ENCODE data around the gene FAM241B. TPM values are rescaled to one million over a fixed set of nuclear protein-coding genes. Genes with fewer than 3 reads are reported as not detected.

Gene FAM241B
- total and polyA plus RNA-seq, 4 experiments from 2014 or later, result 9.4 to 24.9 (median 14.0) TPM

GRCh38 chr10:69653561-69653960 lies 23.5 kb downstream of the FAM241B start:
- Mint-ChIP-seq H3K4me1 (peaks cover 8 to 21% (median 14%) of the 10 kb centered on the region in 4 donors), H3K36me3 (no peaks in the 10 kb centered on the region), H3K27me3 (peaks cover 7 to 9% of the 10 kb centered on the region in 2 donors), H3K9me3 (no peaks in the 10 kb centered on the region), H3K27ac (peak overlapping the region in 1 of 7 donors; percentile 23), H3K4me3 (no peak overlapping the region)
- peaks cover 6% of the 10 kb centered on the region for H3K27me3 ChIP-seq (ENCODE audit: insufficient read depth, low read length)
- intact Hi-C loops (cut with micrococcal nuclease), result no loop called here
- H3K27ac ChIP-seq (ENCODE audit: low read depth, low read length), result no peak overlapping the region
- no peak for DNase-seq
- POLR2A ChIA-PET (ENCODE audit: partially characterized antibody), result no interaction called here
- H3K9me3 ChIP-seq (ENCODE audit: control insufficient read depth in 1 of 2, low read length in 2 of 2), result no peaks in the 10 kb centered on the region
- no peaks in the 10 kb centered on the region for H3K36me3 ChIP-seq (ENCODE audit: insufficient read depth, low read length)
- peaks cover 18% of the 10 kb centered on the region for H3K4me1 ChIP-seq (ENCODE audit: insufficient read depth, low read length)
- H3K4me3 ChIP-seq (ENCODE audit: low read length in 2 of 2), result no peak overlapping the region
- CTCF ChIA-PET (ENCODE audit: partially characterized antibody), result interaction anchor here (1.6 kb wide), 1 partner anchor 62 kb away, joined by 4 read pairs; no protein-coding TSS in a partner anchor

GRCh38 chr10:69655124-69655867 lies 25.2 kb downstream of the FAM241B start:
- no peaks in the 10 kb centered on the region for H3K36me3 Mint-ChIP-seq
- intact Hi-C loops (cut with micrococcal nuclease), result no loop called here
- H3K4me3 Mint-ChIP-seq, result no peak overlapping the region
- Histone ChIP-seq H3K27me3 (ENCODE audit: insufficient read depth, low read length) (peaks cover 9% of the 10 kb centered on the region), H3K9me3 (ENCODE audit: control insufficient read depth in 1 of 2, low read length in 2 of 2) (no peaks in the 10 kb centered on the region), H3K4me1 (ENCODE audit: insufficient read depth, low read length) (peaks cover 17% of the 10 kb centered on the region), H3K36me3 (ENCODE audit: insufficient read depth, low read length) (no peaks in the 10 kb centered on the region), H3K27ac (ENCODE audit: low read depth, low read length) (no peak overlapping the region), H3K4me3 (ENCODE audit: low read length in 2 of 2) (no peak overlapping the region)
- H3K27ac Mint-ChIP-seq, result peak overlapping the region in 1 of 7 donors; percentile 29
- CTCF ChIA-PET (ENCODE audit: partially characterized antibody), result interaction anchor here (1.6 kb wide), 1 partner anchor 11 kb away, joined by 5 read pairs; no protein-coding TSS in a partner anchor
- H3K9me3 Mint-ChIP-seq, result no peaks in the 10 kb centered on the region
- no peak for DNase-seq
- peaks cover 8 to 18% (median 14%) of the 10 kb centered on the region in 4 donors for H3K4me1 Mint-ChIP-seq
- POLR2A ChIA-PET (ENCODE audit: partially characterized antibody), result no interaction called here
- peaks cover 9 to 12% of the 10 kb centered on the region in 2 donors for H3K27me3 Mint-ChIP-seq

- Histone ChIP-seq H3K4me1 (ENCODE audit: insufficient read depth, low read length) (peaks cover 10% of the 10 kb centered on the region), H3K36me3 (ENCODE audit: insufficient read depth, low read length) (no peaks in the 10 kb centered on the region), H3K4me3 (ENCODE audit: low read length in 2 of 2) (no peak overlapping the region), H3K27me3 (ENCODE audit: insufficient read depth, low read length) (peaks cover 9% of the 10 kb centered on the region), H3K27ac (ENCODE audit: low read depth, low read length) (no peak overlapping the region), H3K9me3 (ENCODE audit: control insufficient read depth in 1 of 2, low read length in 2 of 2) (no peaks in the 10 kb centered on the region)
- ChIA-PET POLR2A (ENCODE audit: partially characterized antibody) (no interaction called here), CTCF (ENCODE audit: partially characterized antibody) (no interaction called here)
- H3K27ac Mint-ChIP-seq, result no peak overlapping the region
- peaks cover 9 to 12% of the 10 kb centered on the region in 2 donors for H3K27me3 Mint-ChIP-seq
- peaks cover 6 to 12% (median 9%) of the 10 kb centered on the region in 4 donors for H3K4me1 Mint-ChIP-seq
- no peak for DNase-seq
- no peaks in the 10 kb centered on the region for H3K36me3 Mint-ChIP-seq
- no peak overlapping the region for H3K4me3 Mint-ChIP-seq
- no peaks in the 10 kb centered on the region for H3K9me3 Mint-ChIP-seq
- intact Hi-C loops (cut with micrococcal nuclease), result no loop called here
Observed at GRCh38 chr10:69655868-69656555, 26.0 kb downstream of the FAM241B start.

GRCh38 chr10:69656742-69657269 lies 26.8 kb downstream of the FAM241B start:
- Mint-ChIP-seq H3K4me3 (no peak overlapping the region), H3K9me3 (no peaks in the 10 kb centered on the region)
- CTCF ChIA-PET (ENCODE audit: partially characterized antibody), result no interaction called here

GRCh38 chr10:69657430-69657829 lies 27.4 kb downstream of the FAM241B start:
- Mint-ChIP-seq H3K9me3 (peaks cover 0 to 1% (median 0%) of the 10 kb centered on the region in 8 donors), H3K27me3 (peaks cover 9 to 16% of the 10 kb centered on the region in 2 donors), H3K4me3 (no peak overlapping the region), H3K4me1 (peaks cover 0 to 1% (median 0%) of the 10 kb centered on the region in 4 donors), H3K27ac (no peak overlapping the region), H3K36me3 (no peaks in the 10 kb centered on the region)
- Histone ChIP-seq H3K27ac (ENCODE audit: low read depth, low read length) (no peak overlapping the region), H3K36me3 (ENCODE audit: insufficient read depth, low read length) (no peaks in the 10 kb centered on the region), H3K4me1 (ENCODE audit: insufficient read depth, low read length) (no peaks in the 10 kb centered on the region), H3K9me3 (ENCODE audit: control insufficient read depth in 1 of 2, low read length in 2 of 2) (no peaks in the 10 kb centered on the region), H3K4me3 (ENCODE audit: low read length in 2 of 2) (no peak overlapping the region), H3K27me3 (ENCODE audit: insufficient read depth, low read length) (peaks cover 9% of the 10 kb centered on the region)
- intact Hi-C loops (cut with micrococcal nuclease), result no loop called here
- no peak for DNase-seq
- ChIA-PET POLR2A (ENCODE audit: partially characterized antibody) (no interaction called here), CTCF (ENCODE audit: partially characterized antibody) (interaction anchor here (1.4 kb wide), 1 partner anchor 58 kb away, joined by 3 read pairs; no protein-coding TSS in a partner anchor)

More at GRCh38 chr10:69656742-69657269, 26.8 kb downstream of the FAM241B start:
- peaks cover 2% of the 10 kb centered on the region for H3K4me1 ChIP-seq (ENCODE audit: insufficient read depth, low read length)
- POLR2A ChIA-PET (ENCODE audit: partially characterized antibody), result no interaction called here
- Mint-ChIP-seq H3K27me3 (peaks cover 9 to 13% of the 10 kb centered on the region in 2 donors), H3K27ac (peak overlapping the region in 1 of 7 donors; percentile 15), H3K36me3 (no peaks in the 10 kb centered on the region), H3K4me1 (peaks cover under 1 to 4% (median 2%) of the 10 kb centered on the region in 4 donors)
- no peak for DNase-seq
- no peak overlapping the region for H3K4me3 ChIP-seq (ENCODE audit: low read length in 2 of 2)
- no peak overlapping the region for H3K27ac ChIP-seq (ENCODE audit: low read depth, low read length)
- peaks cover 9% of the 10 kb centered on the region for H3K27me3 ChIP-seq (ENCODE audit: insufficient read depth, low read length)
- H3K9me3 ChIP-seq (ENCODE audit: control insufficient read depth in 1 of 2, low read length in 2 of 2), result no peaks in the 10 kb centered on the region
- H3K36me3 ChIP-seq (ENCODE audit: insufficient read depth, low read length), result no peaks in the 10 kb centered on the region
- intact Hi-C loops (cut with micrococcal nuclease), result no loop called here

GRCh38 chr10:69657866-69658265 lies 27.8 kb downstream of the FAM241B start:
- no peak for DNase-seq
- Mint-ChIP-seq H3K4me1 (peaks cover 0 to 1% (median 0%) of the 10 kb centered on the region in 4 donors), H3K27ac (no peak overlapping the region), H3K4me3 (no peak overlapping the region), H3K9me3 (peaks cover 0 to 1% (median 0%) of the 10 kb centered on the region in 8 donors), H3K36me3 (no peaks in the 10 kb centered on the region), H3K27me3 (peaks cover 9 to 16% of the 10 kb centered on the region in 2 donors)
- ChIA-PET CTCF (ENCODE audit: partially characterized antibody) (interaction anchor here (1.4 kb wide), 1 partner anchor 57 kb away, joined by 3 read pairs; no protein-coding TSS in a partner anchor), POLR2A (ENCODE audit: partially characterized antibody) (no interaction called here)
- Histone ChIP-seq H3K27ac (ENCODE audit: low read depth, low read length) (no peak overlapping the region), H3K4me1 (ENCODE audit: insufficient read depth, low read length) (no peaks in the 10 kb centered on the region), H3K27me3 (ENCODE audit: insufficient read depth, low read length) (peaks cover 9% of the 10 kb centered on the region), H3K36me3 (ENCODE audit: insufficient read depth, low read length) (no peaks in the 10 kb centered on the region), H3K4me3 (ENCODE audit: low read length in 2 of 2) (no peak overlapping the region), H3K9me3 (ENCODE audit: control insufficient read depth in 1 of 2, low read length in 2 of 2) (no peaks in the 10 kb centered on the region)
- intact Hi-C loops (cut with micrococcal nuclease), result no loop called here

Data from CD4-positive, alpha-beta memory T cell (primary cell).